Superior temporal gyrus (tissue), 1 donor: ENCODE data around the gene SEMA5A.
A peak's percentile ranks its signal among the peaks of the same experiment; 100 is the strongest.
"Not testable (repeated sequence)": the region's sequence is repeated elsewhere in the genome, so short reads cannot be mapped to it uniquely, and the experiment has no call there.

Experiments used
- DNase-seq: peaks from one replicate; pipeline ENCODE4 v3.0.0-alpha.2; 2016; ENCODE audit errors: extremely low spot score

Gene SEMA5A

DNA sequence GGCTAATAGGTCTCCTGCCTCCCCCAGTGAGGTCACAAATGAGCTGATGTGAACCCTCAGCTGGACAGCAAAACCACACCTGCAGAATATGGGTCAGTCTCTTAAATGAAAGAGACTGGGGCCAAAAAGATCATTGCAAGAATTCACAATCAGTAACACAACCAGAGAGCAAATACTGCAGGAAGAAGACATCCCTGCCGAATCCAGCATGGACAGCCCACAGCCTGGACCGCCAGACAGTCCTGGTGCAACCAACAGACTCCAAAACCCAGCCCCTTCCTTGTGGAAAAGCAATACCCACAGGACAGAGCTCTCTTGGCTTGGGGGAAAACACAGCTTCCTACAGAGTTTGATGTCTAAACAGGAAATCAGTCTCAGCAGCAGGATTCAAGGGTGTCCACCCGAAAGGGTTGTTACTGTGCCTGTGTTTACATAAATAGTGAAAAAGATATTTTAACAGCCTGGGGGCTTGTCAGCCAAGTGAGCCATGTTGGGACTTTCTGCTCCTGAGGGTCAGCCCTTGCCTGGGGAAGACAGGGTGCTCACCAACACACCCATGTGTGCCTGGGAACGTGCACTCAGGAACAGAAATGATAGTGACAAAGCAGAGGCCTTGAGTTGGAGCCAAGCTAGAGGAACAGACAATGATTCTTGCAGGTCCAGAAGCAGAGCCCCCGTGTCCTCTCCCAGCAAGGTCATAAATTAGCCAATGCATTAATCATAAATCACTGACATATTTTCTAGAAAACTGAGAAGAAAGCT is 106.2 kb downstream of the SEMA5A start:
- no peak for DNase-seq

DNA sequence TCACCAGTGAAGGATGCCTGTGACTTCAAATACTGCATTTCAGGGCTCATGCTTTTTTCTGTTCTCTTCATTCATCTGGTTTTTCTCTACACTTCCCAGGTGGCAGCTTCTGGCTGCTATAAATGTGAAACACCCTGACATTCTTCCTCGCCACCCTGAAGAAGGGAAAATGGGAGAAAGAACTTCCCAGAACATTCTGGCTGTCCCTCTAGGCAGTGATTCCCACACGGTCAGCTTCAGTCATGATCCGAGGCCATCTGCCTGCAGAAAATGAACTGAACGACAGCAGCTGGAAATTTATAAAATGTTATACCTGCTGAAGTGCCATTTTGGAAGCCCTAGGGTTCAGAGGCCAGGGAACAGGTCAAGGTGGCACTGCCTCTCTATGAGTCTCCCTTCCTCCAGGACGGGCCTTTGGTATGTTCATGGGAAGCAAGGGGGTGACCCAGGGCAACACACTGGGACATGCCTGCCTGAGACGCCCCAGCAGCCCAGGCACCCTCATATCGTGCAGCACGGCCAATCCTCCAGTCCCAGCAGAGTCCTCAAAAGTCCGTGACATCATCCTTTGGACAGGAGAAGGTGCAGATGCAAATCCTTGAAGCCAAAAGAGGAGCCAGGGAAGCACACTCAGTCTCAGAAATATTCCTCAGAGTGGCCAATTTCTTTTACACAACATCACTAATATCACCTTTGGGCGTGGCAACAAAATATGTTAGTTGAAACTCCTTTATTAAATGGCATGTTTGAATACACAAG is 107.1 kb downstream of the SEMA5A start:
- DNase-seq = no peak

DNA sequence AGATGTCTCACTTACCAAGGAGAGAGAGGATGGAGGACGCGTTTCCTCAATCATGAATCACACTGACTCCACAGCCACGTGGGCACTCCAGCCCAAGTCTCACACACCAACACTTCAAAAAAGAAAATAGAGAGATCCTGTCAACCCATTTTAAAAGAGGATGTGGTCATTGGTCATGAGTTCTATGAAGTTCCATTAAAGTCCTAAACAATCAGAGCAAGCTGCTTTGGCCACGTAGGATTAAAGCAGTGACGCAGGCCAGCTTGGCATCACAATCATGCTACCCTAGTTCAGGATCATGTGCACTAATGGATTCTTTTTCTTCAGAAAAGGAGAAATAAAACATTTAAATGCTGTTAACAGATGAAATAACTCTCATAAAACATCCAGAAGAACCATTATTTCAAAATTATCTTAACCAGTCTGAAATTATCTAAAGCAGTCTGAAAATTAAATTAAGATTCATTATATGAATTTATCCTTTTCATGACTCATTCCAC is 108.1 kb downstream of the SEMA5A start:
- DNase-seq = no peak

DNA sequence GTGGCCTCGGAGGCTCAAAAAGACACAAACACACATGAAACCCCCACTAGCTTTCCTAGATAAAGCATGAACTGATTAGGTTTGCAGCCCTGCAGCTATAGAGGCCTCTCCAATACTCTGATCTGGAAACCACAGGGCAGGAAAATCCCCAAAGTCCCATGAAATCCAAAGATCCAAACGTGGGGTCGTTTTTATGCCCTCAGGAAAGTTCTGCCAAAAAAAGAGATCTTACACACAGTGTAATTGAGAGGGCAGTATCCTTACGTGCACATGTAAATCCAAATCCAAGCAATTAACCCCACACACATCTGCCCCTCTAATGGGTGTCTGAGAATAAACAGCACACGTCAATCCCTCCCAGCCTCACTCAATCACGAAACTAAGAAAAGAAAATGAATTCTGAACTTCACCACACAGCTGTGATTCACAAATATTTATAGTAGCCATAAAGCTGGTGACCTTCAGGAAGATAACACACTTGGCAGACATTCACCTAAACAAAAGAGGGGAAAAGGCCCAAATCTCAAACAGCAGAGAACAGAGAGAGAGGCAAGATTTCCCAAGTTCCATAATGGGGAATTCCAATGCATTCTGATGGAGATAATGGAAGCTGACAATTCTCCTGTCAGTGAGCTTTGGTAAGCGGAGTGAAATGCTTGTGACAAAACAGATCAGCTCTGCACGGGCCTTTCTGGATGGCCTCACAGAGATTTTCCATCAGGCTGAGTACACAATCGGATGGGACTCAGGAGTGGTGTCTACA is 114.2 kb downstream of the SEMA5A start:
- no peak for DNase-seq

DNA sequence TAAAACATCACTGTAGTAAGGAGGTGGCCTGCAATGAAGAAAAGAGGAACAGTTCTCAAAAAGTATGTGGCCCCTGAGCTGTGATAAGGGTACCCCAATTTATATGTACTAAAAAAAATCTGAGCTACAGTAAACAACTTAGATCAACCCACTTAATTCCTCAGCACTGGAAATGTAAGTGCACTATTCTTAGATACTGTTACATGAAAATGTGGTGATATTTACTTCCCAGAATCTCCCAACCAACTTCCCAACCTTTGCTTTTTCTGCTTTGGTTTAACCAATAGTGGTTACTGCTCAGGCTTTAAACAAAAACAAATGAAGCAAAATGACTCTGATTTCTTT is 114.8 kb downstream of the SEMA5A start:
- DNase-seq = no peak

DNA sequence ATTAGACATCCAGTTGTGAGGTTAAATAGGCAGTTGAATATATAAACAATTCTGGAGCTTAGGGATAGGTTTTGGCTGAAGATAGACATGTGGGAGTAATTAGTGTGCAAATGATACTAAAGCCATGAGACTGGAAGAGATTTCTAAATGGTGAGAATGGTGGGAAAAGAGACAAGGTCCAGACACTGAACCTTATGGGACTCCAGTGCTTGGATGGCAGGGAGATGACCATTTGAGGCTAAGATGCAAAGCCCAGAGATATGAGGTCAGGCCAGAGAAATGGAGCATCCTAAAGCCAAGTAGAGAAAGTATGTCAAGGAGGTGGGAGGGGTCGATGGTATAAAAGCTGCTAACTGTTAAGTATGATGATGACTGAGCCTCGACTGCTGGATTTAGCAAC is 115.6 kb downstream of the SEMA5A start:
- DNase-seq = no peak

DNA sequence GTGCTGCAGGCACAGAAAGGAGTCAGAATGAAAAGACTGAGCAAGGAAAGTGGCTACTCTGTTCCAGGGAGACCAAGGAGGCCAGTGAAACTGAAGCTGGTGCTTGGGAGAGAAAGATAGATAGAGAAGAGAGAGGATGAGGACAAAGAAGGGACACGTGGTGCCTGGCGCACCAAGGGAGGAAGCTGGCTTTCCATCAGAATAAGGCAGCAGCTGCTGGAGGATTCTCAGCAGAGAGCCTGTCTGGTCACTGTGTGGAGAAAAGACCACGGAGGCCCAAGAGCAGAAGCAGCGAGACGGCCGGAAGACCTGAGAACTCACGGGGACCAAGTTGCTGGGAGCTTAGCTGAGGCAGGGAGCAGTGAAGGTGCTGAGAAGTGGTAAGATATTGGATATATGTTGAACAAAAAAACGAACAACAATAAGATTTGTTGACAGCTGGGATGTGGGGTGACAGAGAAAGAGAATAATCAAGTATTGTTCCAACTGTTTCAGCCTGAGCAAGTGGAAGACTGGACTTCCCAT is 116.1 kb downstream of the SEMA5A start:
- DNase-seq = peak; percentile 44

DNA sequence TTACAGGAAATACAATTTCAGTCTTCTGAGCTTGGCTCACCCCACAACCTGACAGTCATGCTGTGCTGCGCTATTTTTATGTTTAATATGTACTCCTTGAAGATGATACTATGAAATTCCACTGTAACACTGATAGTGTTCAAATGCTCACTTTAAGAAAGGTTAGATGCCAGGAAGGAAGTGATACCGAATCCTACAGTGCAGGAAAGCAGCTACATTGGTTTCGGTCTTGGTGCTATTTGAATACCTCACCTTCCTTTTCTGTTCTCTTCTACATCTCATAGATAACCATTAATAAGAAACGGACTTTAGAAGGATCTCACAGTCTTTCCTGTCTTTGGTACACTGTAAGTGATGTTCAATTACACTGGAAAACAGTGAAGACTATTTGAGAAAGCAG is 117.6 kb downstream of the SEMA5A start:
- DNase-seq = no peak

DNA sequence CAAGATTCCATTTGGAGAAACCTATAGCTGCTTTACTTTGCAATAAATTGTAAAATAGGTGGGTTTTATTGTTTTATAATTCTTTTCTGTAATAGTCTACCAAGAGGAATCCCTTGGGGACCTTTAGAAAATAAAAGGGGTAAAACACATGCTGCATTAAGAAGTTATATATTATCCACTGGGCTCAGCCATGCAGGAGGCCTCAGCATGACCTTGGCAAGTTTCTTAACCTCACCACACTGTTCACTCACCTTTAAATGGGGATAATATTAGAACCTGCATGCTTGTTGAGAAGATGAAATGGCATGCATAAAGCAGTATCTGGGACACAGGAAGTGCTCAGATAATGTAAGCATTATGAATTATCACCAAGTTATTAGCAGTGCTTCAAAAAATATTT is 120.2 kb downstream of the SEMA5A start:
- DNase-seq = no peak

DNA sequence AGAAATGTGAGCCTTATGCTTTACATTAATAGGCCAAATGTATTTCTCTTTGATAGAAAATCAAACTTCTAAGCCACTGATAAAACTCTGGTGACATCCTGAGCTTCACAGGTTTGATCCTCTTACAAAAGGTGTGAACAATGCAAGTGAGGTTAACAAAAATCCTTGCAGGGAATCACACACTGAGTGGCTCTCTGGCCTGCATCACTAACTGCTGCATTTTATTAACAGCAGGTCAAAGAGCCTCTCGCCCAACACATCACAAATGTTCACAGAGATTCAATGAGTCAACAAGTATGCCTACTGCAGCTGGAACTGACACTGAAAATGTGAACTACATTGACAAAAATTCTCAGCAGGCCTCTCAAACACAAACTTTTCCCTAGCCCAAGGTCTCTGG is 122.3 kb downstream of the SEMA5A start:
- DNase-seq = no peak

DNA sequence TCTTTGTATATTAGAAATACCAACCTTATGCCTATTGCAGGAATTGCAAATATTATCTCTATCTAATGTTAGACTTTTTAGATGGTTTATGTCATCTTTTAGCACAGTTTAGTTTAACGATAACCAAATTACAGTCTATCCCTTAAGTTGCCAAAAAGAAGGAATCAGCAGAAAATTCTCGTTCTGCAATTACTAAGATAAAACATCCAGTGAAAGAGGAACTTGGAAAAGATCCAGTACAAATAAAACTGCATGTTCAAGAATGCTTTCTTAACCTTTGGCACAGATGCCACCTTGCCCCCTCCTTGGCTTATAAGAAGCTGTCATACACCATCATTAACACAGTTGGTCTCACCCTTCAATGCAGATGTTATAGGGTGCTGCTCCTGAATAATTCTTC is 124.0 kb downstream of the SEMA5A start:
- DNase-seq = no peak

DNA sequence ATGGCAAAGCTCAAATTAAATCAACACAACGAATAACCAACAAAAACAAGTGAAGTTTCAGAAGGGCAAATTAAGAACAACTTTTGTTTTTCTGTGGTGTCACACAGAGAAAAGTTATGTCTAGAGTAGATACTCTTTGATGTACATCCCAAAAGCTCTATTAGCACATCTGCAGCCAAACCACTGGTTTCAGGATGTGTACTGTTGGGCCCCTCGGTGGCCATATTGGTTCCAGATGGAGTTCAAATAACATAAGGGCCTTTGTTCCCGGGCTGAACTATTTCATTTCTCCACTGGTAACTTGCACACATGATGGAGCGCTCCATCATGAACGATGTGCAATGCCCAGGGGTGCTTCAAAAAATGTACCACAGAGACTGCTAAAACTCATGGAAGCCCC is 126.1 kb downstream of the SEMA5A start:
- DNase-seq = no peak

DNA sequence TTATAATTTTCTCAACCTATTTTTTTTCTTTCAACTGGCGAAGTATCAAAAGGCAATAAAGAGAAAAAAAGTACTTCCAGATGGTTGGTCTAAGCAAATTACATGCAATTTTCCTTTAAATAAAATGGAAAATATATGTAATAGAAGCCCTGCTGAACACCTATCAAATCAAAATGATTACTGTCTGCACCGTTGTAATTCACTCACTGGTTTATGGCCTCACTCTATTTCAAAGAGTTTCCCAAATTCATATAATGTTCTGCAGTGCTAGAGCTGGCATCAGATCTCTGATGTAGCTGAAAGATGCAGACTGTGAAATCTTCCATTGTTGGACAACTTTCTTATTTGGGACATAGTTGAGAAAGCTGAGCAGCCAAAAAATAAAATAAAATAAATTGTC is 130.3 kb downstream of the SEMA5A start:
- DNase-seq = no peak

DNA sequence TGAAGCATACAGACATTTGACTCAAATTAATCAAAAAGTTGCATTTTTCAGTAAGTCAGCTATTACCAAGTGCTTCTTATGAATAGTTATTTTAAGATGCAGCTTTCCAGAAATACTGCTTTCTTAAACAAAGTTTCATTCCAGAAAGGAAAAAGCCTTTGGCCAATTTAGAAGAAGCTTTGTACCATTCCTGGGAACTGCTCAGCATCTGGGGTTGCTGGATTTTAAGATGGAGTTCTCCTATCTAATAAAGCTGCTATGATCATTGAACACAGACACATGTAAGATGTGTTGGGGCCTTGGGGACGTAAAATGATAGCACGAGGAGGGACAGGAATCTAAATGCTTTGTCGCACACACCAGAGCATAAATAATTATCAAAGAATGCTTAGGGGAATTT is 130.8 kb downstream of the SEMA5A start:
- no peak for DNase-seq

DNA sequence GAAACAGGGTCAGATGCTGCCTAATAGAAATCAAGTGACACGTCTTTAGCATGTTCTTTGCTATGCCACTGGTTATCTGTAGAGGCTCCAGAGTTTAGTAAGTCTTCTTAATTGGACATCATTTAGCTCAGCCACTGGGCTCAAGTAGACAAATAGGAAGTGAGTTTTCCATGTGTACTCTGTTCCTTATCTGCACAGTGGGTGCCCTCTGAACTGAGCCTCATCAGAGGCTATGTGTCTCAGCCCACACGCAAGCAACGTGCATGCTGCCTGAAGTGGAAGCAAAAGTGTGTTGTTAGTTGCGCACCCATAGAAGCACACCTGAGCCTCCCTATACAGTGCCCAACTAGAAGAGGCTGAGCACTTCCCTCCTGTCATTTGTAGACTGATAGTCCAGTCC is 134.7 kb downstream of the SEMA5A start:
- DNase-seq = no peak

DNA sequence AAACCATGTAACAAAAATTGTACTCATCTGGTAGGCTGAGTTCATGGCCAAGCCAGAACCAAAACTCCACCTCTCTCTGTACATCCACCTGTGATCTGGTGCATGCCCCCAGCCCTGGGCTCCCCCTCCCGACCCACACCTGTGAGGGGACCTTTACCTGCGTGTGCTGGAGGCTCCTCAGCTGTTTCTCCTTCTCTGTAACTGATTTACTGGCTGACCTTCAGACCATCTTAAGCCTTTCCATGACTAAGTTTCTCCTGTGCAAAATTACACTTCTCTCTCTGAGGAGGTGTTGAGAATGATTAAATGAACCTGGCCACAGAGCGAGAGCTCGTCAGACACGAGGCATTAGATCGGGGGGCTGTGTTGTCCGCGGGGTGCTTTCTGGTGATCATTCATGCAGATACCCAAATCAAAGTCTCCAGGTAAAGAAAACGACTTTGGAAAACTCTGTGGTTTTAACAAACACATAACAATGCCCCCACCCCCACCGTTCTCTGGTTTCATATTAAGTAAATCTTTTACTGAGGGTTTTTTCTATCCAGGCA is 136.4 kb downstream of the SEMA5A start:
- no peak for DNase-seq

DNA sequence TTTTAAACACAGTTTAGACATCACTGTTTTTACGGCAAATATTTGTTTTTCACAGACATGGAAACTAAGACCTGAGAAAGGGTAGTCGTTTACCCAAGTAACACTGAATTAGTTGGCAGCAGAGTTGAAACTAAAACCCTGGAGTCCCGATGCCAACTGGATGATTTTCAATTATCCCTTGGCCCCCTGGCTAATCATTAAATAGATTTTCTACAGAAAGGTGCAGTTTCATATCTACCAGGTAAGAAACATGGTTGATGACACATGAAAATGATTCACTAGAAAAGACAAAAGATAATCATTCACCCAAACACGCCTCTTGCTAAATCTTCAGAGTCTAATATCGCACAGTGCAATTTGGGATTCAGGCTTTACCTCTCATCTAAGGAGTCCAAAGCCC is 136.9 kb downstream of the SEMA5A start:
- no peak for DNase-seq

DNA sequence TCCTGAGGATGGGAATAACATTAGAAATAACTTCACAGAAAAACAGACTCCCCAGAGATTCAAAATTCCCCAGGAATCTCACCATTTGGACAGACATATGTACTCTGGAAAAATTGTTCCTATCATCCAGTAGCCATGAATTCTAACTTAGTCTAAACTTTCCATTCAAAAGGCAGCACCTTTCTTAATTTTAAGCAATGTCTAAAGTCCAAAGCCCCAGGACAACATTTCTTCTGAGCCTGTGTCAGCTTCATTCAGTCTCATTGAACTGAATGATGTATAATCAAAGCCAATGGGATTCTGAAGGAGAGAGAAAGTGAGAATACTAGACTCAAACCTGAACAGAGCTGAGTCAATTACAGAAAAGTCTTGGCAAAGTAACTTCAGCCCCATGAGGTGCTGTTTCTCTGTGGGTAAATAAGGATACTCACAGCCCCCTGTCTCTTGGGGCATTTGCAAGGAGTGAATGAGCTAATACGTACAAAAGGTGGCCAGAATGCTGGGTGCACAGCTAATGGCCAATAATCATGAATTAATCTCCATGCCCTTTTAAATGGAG is 140.6 kb downstream of the SEMA5A start:
- DNase-seq = no peak

DNA sequence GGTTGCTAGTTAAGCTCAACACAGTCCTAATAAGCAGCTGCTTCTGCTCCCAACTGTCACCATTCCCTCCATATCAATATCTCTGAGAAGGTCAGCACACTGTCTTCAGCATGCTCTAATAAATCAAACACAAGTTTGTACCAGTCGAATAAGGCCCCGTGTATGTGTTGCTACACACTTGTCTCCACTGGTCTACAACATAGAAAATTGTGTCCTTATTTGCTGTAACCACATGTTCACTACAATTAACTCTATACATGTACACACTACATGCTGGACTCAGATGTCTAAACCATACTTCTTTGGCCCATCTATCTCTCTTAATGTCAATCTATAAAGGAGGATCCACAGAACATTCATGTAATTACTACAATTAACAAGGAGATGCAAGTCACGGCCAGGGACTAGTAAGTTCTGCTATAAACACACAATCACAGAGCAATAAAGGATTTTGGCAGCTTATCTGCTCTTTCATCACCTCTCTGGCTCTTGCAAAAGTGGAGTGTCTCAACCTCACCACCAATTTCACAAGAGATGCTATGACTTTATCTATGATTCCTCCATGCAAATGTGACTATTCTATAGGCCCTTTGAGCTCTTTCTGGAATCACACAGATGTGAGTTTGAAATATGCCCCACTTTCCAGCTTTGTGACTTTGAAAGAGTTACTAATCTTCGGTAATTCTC is 143.9 kb downstream of the SEMA5A start:
- no peak for DNase-seq

DNA sequence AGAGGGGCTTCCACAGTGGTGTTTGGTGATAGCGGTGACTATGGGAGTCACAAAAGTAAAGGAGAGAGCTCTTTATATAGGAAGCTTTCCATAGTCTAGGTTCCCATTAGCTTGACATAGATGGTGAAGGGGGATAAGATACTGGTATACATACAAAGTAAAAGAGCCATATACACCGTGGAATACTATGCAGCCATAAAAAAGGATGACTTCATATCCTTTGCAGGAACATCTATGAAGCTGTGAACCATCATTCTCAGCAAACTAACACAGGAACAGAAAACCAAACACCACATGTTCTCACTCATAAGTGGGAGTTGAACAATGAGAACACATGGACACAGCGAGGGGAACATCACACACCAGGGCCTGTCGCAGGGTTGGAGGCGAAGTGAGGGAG is 146.1 kb downstream of the SEMA5A start:
- not testable (repeated sequence) for DNase-seq

DNA sequence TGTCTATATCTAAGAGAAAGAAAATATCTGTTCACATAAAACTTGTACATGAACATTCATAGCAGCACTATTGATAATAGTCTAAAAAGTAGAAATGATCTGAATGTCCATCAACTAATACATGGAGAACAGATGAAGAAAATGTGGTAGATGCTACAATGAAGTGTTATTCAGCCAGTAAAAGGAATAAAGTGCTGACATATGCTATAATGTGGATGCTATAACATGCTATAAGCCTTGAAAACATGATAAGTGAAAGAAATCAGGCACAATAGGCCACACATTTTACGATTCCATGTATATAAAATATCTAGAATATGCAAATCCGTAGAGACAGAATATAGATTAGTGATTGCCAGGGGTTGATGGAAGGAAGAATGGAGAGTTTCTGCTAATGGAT is 146.8 kb downstream of the SEMA5A start:
- DNase-seq = no peak
